ENCODE data around the gene FAM163B.

DNA sequence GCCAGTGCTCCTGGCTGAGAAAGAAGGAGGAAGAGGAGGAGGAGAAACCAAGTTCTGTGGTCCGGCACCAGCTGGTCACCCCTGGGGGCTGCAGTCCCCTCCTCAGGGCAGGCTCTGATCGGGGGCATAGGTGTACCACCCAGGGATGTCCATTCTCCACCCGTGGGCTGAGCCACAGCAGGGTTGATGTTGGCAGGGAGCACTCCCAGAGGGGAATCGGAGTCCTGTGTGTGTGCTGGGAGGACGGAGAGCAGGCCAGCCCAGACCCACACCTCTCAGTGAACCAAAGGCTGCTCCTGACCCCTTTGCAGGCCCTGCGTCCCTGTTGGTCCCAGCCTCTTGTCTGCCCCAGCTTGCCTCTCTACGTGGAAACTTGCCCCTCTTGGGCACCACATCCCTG lies 79.3 kb downstream of the FAM163B start:
- TF ChIP-seq, protein P1, sequence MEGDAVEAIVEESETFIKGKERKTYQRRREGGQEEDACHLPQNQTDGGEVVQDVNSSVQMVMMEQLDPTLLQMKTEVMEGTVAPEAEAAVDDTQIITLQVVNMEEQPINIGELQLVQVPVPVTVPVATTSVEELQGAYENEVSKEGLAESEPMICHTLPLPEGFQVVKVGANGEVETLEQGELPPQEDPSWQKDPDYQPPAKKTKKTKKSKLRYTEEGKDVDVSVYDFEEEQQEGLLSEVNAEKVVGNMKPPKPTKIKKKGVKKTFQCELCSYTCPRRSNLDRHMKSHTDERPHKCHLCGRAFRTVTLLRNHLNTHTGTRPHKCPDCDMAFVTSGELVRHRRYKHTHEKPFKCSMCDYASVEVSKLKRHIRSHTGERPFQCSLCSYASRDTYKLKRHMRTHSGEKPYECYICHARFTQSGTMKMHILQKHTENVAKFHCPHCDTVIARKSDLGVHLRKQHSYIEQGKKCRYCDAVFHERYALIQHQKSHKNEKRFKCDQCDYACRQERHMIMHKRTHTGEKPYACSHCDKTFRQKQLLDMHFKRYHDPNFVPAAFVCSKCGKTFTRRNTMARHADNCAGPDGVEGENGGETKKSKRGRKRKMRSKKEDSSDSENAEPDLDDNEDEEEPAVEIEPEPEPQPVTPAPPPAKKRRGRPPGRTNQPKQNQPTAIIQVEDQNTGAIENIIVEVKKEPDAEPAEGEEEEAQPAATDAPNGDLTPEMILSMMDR (conservative IDR thresholded peaks at IDR 0.05 in 1 of 2, IDR thresholded peaks at IDR 0.05 in 1 of 2; ENCODE audit: extremely low read depth in 1 of 2, insufficient read depth in 1 of 2, low read depth in 1 of 2, low read length in 2 of 2) = no peak
- TF ChIP-seq EZH2 (IDR thresholded peaks at IDR 0.05; ENCODE audit: borderline replicate concordance, low read length) = no peak

Measured in mammary epithelial cell (primary cell).